ENCODE results near the gene HSD3B2.

HSD3B2 gene

DNA sequence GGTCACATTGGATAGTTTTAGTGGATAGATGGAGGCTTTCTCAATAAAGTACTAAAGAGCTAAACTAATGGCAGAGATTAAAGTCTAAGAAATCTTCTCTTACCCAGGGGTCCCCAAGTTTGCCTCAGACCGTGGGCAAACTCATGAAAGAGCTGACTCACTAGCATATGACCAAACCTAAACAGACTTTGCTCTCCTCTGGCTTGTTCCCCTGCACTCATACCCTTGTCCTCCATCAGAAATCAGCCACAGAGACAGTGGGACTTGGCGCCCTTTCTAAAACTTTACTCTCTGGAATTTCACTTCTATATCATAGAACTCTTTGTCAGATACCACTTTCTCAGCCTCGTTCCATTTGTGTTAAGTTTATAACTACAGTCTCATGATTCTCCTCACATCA, 17.0 kb upstream of the HSD3B2 start:
- no peak for DNase-seq

DNA sequence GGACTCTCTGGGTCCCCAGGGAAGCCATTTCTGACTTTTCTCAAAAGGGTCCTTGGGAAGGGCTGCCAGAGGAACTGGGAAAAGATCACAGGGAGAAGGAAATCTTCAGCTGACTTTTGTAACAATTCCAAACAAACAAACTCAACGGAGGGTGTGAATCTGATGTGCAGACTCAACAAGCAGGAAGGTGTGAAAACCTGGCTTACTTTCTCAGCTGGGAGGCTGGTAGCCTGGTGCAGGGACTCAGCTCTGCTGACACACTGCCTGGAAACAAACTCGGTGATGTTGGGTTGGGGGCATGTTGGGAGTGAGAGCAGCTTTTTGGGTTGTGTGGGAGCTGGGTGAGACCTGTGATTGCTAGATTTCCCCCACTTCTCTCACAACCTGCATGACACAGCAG, 10.2 kb upstream of the HSD3B2 start:
- no peak for DNase-seq

- peak; percentile 17 for DNase-seq
Measured at GRCh38 chr1:119409731-119410130, 5.2 kb upstream of the HSD3B2 start.

DNA sequence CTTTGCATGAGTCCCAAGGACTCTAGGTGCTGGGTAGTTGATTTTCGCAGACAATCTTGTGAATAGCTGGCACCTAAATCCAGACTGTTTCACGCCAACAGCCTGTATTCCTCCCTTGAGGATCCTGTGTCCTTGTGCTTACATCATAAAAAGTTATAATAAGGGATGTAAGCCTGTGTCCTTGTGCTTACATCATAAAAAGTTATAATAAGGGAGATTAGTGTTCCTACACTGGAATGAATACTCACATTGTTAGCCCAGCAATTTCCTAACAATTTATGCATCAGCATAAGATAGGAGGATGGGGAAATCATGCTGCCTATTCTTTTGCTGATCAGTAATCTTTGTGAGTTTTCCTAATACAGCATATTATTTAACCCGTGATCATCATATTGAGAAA, 4.0 kb upstream of the HSD3B2 start:
- no peak for DNase-seq

DNA sequence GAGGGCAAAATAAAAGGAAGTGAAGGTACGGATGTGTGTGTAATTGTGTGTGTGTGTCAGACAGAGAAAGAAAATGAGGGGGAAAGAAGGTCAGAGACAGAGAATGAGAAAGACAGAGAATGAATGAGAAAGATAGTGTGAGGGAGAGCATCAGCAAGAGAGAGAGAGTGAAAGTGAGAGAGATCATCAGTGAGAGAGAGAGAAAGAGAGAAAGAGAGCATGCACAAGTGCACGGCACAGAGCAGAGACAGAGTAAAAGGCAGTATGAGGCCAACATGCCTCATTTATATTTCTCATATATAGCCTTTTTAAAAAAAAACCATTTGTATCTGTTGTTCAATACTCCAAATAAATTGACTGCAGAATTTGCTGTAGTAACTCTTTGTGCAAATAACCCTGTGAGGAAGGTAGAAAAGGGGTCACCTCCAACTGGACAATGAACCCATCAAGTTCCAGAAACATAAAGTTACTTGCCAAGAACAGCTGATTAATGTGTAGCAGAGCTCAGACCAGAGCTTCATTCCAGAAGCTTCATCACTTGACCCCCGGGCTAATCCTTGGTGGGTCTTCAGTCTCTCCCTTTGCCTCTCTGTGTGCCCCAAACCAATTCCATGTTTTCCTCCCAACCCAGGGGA, 1.2 kb downstream of the HSD3B2 start:
- DNase-seq = no peak

DNA sequence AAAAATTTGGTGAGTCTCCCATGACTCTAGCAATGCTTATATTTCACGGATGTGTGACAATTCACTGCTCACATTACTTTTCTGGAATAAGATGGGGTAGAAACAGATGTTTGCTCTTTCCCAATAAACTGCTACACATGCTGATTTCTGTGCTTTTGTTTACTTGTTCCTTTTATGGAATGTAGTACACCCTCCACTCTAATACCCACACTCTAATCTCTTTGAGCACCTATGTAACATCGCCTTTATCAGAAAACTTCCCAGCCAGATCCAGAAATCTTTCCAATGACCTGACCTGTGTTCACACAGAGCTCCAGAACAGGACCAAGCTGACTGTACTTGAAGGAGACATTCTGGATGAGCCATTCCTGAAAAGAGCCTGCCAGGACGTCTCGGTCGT, 4.2 kb downstream of the HSD3B2 start:
- DNase-seq = no peak

- DNase-seq = no peak
Measured at GRCh38 chr1:119420638-119421037, 5.7 kb downstream of the HSD3B2 start.

DNA sequence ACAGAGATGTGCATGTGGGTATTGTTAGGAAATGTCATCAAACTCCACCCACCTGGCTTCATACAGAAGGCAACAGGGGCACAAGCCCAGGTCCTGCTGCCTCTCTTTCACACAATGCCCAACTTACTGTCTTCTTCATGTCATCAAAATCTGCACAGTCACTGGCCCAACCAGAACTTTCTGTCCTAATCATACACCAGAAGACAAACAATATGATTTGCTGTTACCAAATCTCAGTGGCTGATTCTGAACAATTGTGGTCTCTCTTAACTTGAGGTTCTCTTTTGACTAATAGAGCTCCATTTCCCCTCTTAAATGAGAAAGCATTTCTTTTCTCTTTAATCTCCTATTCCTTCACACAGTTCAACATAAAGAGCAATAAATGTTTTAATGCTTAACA, 7.7 kb downstream of the HSD3B2 start:
- DNase-seq = no peak

DNA sequence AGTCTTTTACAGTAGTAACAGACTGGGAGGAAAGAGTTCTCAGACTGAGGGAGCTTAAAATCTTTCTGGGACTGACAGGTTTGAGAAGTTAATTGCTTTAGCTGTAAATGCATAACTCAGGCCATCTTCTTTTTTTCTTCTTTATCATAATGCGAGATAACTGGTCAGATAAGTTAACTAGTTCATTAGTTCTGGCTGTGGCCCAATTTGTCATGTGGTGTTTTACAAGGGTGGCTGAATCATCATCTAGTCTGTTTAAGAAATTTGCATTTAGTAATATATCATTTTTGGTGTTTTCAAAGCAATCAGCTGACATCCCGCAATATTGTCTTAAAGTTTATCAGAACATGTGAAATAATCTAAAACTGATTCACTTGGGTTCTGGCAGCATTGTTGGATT, 14.0 kb downstream of the HSD3B2 start:
- DNase-seq = no peak

DNA sequence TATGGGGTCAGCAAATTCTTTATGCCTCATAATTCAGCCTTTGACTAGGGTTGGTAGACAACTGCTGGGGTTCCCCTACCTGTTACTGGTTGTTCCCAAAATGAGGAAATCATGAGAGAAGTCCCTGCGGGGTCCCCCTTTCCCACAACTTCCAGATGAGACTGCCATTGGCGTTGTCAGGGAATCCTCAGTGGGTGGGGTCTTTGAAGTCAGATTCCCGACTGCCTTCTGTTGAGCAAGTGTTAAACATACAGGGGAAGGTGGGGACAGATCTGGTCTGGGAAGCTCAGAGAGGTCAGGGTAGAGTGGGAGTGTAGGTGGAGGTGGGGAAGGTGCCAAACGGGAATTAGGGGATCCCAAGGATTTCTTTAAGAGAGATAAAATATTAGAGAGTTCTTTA, 14.7 kb downstream of the HSD3B2 start:
- no peak for DNase-seq

DNA sequence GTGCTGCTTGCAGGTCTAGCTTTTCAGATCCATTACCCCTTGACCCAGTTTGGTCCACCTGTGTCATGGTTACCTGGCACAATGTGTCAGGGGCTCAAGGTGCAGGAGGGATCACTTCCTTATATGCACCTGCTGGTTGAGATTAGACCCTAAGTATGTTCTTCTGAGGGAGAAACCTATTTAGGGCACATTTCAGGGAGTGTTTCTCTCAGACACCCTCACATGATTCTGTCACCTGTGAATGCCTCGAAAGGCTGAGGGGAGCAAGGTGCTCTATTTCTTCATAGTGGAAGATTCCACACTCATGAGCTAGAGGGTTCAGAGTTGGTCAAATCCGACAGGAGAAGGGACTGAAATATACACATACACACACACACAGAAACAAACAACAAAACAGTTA, 15.5 kb downstream of the HSD3B2 start:
- no peak for DNase-seq

- DNase-seq = no peak
Measured at GRCh38 chr1:119431836-119432235, 16.9 kb downstream of the HSD3B2 start.

GRCh38 chr1:119435052-119435451, 20.1 kb downstream of the HSD3B2 start:
- no peak for DNase-seq

- DNase-seq = no peak
Measured at GRCh38 chr1:119438761-119439160, 23.8 kb downstream of the HSD3B2 start.

DNA sequence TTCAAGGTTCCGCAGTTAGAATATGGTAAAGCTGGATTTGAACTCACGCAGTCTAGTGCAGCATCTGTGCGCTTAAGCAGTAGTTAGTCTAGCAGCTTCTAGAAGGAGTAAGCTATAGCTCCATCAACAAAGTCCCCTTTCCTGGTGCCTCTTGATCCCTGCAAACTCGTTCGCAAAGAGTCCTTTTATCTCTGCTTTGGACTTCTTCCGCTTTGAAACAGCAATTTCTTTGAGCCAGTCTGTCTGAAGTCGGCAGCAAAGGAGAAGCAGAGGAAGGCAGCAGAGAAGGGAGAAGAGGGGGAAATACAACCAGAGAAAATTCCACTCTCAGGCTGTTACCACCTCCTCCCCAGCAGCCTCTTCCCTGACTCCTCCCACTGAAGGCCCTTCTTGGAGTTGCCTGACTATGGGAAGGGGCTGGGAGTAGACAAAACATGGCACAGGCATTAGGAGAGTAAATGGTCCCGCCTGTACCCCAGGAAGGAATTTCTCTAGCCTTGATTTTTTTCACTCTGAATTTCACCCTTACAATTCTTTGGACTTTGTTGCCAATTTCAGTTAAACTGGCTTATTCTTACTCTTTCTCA, 25.9 kb downstream of the HSD3B2 start:
- no peak for DNase-seq

DNA sequence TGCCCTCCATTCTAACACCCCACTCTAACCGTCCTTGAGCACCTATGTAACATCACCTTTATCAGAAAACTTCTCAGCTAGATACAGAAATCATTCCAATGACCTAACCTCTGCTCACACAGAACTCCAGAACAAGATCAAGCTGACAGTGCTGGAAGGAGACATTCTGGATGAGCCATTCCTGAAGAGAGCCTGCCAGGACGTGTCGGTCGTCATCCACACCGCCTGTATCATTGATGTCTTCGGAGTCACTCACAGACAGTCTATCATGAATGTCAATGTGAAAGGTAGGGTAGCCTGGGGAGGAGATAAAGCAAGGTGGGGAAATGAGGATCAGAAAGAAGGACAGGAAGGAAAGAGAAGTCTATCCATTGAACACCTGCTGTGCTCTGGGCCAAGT, 27.8 kb downstream of the HSD3B2 start:
- DNase-seq = no peak

DNA sequence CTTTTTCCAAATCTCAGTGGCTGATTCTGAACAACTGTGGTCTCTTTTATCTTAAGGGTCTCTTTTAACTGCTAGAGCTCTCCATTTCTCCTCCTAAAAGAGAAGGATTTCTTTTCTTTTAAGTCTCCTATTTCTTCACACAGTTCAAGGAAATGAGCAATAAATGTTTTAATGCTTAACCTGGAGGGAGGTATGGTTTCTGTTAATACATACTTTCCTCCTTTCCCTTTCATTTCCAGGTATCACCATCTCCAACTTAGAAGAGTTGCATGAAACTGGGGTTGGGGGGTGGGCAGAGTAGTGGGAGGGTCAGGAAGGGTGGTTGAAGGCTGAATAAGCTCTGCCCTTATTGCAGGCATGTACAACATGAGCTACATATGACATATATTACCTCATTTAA, 31.4 kb downstream of the HSD3B2 start:
- DNase-seq = no peak

- no peak for DNase-seq
Measured at GRCh38 chr1:119447344-119448126, 32.6 kb downstream of the HSD3B2 start.

DNA sequence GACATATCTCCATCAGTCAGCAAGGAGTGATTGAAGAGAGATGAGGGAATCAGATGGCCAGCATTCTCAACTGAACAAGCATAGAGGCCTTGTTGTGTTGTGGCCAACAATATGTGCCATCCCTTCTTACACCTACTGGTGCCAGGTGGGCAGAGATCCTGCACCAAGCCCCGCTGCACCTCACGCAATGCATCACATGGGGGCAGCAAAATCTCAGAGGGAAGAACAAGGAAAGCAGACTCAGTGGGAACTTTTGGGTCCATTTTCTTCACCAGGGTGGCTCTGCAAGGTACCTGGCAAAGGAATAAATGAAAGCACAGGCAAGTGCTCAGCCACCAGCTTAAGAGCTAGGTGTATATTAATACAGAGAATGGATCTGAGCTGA, 33.2 kb downstream of the HSD3B2 start:
- DNase-seq = no peak

DNA sequence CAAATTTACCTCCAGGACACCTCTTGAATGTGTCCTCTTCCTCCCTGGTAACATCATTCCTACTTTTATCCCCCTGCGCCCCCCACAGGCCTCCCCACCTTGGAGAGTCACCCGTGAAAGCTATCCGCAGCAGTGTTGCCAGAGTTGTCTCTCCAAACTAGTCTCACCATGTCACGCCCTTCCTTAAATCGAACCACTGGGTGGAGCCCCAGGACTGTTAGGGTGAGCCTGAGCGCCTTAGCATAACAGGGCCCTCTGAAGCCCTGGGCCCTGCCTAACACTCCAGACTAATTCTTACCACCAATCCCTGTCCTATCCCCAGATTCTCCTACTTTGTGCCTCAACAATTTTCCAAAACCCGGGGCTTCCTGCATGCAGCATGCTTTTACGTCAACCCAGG, 35.0 kb downstream of the HSD3B2 start:
- DNase-seq = no peak

DNA sequence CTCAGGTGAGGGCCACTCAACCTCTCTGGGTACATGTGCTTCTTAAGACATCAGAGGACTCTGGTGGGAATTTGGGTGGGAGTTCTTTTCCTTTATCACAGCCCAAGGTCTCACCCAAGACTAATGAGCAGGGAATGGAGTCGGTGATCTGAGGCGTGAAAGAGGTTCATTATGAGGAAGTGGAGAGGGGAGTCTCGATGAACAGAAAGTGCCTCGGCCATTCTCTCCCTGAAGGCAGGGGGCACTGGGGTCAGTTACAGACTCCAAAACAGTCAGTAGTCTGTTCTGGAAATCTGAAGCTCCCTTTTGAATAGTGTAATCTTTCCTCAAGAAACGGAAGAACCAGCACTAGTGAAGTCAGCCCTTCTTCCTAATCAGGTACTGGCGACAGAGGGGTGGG, 36.2 kb downstream of the HSD3B2 start:
- DNase-seq = peak; percentile 63

GRCh38 chr1:119452091-119452490, 37.1 kb downstream of the HSD3B2 start:
- no peak for DNase-seq

DNA sequence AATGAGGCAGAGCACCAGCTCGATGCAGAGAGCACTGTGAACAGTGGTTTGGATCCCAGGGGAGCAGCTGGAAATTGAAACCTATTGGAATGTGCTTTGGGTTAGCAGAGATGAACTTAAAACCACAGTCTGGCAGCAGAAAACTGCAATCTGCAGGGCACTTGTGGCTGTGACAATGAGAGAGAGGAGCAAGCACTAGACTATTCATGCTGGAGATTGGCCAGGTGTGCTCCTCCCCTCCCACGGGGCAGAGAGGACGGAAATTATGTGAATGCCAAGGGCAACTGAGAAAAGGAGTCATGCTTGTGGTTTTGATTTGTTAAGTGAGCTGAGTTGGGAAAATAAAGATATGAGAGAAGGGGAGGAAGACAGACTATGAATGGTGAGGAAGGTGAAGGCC, 38.1 kb downstream of the HSD3B2 start:
- DNase-seq = peak; percentile 25

DNA sequence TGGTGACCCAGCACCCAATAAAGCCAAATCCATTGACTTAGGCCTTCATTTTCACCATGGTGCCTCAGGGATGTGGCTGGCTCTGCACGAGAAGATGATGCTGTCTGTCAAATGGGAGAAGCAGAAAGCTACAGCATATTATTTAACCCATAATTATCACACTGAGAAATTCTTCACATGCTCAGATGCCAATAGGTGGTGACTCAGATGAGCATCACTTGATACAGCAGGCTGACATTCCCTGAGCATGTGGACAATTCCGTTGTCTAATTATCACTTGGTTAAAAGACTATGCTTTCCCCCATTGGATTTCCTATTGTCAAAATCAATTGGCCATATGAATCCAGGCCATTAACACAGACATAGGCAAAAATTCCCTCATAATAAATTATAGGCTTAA, 48.0 kb downstream of the HSD3B2 start:
- no peak for DNase-seq

DNA sequence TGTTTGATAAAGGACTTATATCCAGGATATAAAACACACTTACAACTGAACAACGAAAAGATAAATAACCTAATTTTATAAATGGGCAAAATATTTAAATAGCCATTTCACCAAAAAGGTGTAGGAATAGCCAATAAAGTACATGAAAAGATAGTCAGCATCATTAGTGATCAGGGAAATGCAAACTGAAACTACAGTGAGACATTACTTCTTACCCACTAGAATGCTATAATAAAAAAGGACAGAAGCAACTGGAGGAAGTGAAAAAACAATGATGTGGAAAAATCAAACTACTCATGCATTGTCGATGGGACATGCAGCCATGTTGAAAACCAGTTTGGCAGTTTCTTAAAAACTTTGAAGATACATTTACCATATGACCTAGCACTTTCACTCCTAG, 48.6 kb downstream of the HSD3B2 start:
- DNase-seq = no peak

Measured in eye (tissue), 1 donor.